Stimulated activated CD4-positive, alpha-beta T cell treated with anti-CD3 and anti-CD28 coated beads, Interleukin-2, amount 100 ng/mL, for 4 hours (primary cell): ENCODE measurements around the gene PRDM16.

Source experiments
- DNase-seq: peaks from one replicate; pipeline ENCODE4 v3.0.0-alpha.2; 2020; ENCODE audit warnings: low read depth

Gene PRDM16

GRCh38 chr1:3453891-3454810 lies 385.1 kb downstream of the PRDM16 start, which contains the start of gene ARHGEF16:
ARHGEF16 (plus strand) TSS chr1:3454665; CDS start chr1:3463085, 8,420 bp downstream.
- no peak for DNase-seq

- no peak for DNase-seq
Measured at GRCh38 chr1:3454811-3455618, 386.0 kb downstream of the PRDM16 start.

- DNase-seq: no peak
Measured at GRCh38 chr1:3455670-3456448, 386.9 kb downstream of the PRDM16 start.

GRCh38 chr1:3456449-3456963 lies 387.5 kb downstream of the PRDM16 start:
- DNase-seq: no peak

GRCh38 chr1:3456964-3457909 lies 388.2 kb downstream of the PRDM16 start:
- no peak for DNase-seq

GRCh38 chr1:3457910-3458883 lies 389.2 kb downstream of the PRDM16 start:
- DNase-seq: no peak

GRCh38 chr1:3459051-3459908 lies 390.3 kb downstream of the PRDM16 start:
- DNase-seq: no peak

- no peak for DNase-seq
Measured at GRCh38 chr1:3459940-3460671, 391.1 kb downstream of the PRDM16 start.

- no peak for DNase-seq
Measured at GRCh38 chr1:3460672-3461131, 391.7 kb downstream of the PRDM16 start.

GRCh38 chr1:3461238-3461933 lies 392.4 kb downstream of the PRDM16 start:
- no peak for DNase-seq

GRCh38 chr1:3461934-3462275 lies 392.9 kb downstream of the PRDM16 start:
- no peak for DNase-seq

- no peak for DNase-seq
Measured at GRCh38 chr1:3462356-3463012, 393.5 kb downstream of the PRDM16 start.

- DNase-seq: no peak
Measured at GRCh38 chr1:3463013-3463385, 394.0 kb downstream of the PRDM16 start.

- DNase-seq: no peak
Measured at GRCh38 chr1:3463408-3463863, 394.4 kb downstream of the PRDM16 start.

- no peak for DNase-seq
Measured at GRCh38 chr1:3463891-3464648, 395.1 kb downstream of the PRDM16 start.

- DNase-seq: no peak
Measured at GRCh38 chr1:3464649-3465025, 395.6 kb downstream of the PRDM16 start.
